NCI-H146 treated with DMSO at 0.1 percent for 48 hours (cell line): ENCODE results near the gene ME2.
A peak's percentile ranks its signal among the peaks of the same experiment; 100 is the strongest.
"Not testable (repeated sequence)": the region's sequence is repeated elsewhere in the genome, so short reads cannot be mapped to it uniquely, and the experiment has no call there.

Source experiments
- DNase-seq: peaks from one replicate; lab custom pipeline; 2025; ENCODE audit not compliant: unreplicated experiment; lab: John Stamatoyannopoulos, UW

The ME2 gene

DNA sequence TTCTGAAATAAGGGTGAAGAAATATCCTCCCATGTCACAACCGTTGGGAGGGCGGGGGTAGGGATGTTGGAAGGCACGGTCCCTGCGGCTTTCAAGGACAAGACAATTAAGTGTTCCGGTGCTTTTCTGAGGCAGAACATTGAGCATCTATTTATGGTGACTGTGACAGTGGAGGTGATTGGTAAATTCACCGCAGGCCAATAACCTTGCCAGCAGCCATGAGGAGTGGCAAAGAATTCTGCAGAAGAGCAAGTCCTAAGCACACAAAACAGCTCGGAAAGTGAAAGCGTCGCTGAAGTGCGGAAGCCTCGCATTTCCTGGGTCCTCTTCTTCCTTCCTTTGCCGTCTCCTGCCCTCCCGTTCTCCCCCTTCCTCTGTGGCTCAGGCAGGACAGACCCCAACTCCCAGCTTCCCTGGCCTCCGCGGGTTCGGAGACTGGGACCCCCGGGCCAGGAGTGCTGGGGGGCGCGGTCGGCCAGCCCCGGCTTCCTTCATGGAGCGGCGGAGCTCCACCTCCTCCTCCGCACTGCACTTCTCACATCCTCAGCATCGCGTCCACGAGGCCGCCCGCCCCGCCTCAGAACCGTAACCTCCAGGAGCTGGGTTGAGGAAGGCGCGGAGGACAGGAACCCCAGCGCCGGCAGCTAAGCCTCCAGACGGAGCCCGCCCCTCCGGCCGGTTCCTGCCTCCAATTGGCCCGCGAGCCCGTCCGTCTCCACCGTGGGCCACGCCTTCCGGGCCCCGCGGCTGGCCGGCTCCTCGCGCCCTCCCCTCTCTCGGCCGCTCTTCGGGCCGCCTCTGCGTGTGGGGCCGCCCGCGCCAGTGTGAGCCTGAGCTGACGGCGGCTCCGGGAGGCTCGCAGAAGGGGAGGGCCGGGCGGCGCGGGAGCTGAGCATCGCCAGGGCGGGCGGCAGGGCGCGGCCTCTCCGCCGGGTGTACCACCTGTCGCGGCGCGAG is at the start of gene ME2:
Gene ME2, plus strand, starts transcription at position 774 of the 957 bp plus-strand sequence. CDS start 16,703 bp downstream, outside the sequence.
- DNase-seq, result peak; percentile 97

DNA sequence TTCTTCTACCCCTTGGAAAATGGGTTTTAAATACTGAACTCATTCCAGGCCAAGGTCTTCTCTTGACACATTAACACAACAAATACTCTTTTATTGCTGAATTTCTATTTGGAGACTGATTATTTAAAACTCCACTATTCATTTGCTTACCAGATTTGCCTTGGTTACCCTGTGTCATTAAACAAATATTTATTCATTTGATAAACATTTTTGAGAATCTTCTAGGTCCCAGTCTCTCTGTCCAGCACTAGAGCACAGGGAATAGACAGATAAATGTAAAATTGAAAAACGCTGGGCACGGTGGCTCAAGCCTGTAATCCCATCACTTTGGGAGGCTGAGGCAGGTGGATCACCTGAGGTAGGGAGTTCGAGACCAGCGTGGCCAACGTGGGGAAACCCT is 49.3 kb upstream of the ME2 start:
- DNase-seq, result no peak

- no peak for DNase-seq
Measured at GRCh38 chr18:50830544-50830943, 48.4 kb upstream of the ME2 start.

DNA sequence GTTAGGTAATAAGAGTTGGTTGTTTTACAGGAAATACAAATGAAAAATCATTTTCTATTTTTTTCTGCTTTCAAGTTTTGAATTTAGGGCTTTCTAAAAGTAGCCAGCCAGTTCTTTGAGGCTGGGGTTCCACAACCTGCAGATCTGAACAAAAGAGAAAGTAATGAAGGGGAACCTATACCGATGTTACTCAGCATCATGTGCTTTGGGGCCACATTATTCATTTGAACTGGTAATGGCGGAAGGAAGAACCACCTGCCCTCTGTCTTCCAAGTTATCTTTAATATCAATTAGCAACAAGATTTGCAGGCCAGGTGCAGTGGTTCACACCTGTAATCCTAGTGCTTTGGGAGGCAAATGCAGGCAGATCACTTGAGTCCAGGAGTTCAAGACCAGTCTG is 46.2 kb upstream of the ME2 start:
- DNase-seq, result no peak

DNA sequence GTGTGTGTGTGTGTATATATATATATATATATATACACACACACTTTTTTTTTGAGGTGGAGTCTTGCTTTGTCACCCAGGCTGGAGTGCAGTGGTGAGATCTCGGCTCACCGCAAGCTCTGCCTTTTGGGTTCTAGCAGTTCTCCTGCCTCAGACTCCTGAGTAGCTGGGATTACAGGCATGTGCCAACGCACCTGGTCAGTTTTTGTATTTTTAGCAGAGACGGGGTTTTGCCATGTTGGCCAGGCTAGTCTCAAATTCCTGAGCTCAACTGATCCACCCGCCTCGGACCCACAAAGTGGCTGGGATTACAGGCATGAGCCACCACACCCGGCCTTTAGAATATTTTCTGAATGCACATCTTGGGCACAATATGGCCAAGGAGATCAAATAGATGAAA is 45.4 kb upstream of the ME2 start:
- DNase-seq, result not testable (repeated sequence)

GRCh38 chr18:50836521-50836957 is 42.4 kb upstream of the ME2 start:
- DNase-seq, result peak; percentile 69

DNA sequence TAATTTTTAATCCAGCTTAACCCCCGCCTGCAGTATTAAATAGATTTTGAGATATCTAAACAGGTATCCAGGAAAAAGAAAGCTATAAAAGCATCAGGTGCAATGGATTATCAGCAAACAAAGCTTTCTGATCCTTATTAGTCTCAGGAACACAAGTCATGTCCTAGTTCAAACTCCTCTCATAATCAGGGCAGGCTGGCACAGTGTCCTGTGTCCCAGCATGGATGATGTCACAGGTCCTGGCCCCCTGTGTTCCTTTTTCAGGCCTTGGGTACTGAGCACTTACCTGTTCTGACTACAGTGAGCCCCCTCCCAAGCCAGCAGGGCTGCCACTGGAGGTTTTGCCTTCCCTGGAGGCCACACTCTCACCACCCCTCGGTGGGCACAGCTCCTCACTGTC is 39.6 kb upstream of the ME2 start:
- no peak for DNase-seq

- no peak for DNase-seq
Measured at GRCh38 chr18:50839996-50840395, 38.9 kb upstream of the ME2 start.

DNA sequence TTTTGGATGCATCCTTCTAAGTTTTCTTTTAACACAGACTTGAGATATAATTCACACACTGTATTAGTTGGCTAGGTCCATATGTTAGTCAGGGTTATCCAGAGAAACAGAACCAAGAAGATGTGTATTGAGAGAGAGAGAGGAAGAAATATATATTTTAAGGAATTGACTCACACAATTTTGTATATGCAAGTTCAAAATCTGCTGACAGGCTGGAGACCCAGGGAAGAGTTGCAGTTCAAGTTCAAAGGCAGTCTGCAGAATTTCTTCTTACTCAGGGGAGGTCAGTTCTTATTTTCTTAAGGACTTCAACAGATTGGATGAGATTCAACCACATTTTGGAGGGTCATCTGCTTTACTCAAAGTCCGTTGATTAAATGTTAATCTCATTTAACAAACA is 36.1 kb upstream of the ME2 start:
- no peak for DNase-seq

DNA sequence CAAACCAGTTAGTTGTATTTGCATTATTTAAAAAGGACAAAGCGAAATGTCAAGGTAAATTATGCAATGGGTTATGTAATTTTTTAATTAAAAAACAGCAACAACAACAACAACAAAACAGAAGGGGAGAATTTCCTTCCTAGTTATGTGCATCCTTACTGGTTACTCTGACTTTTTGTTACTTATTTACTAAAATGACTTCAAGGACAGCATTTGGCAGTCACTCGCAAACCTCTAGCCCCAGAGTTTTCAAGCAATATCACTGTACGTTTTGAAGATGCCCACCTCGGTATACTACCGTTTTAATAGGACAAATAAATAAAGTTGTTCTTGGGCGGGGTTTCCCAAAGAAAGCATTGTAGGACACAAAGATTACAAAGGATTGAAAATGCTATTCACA is 34.4 kb upstream of the ME2 start:
- DNase-seq, result no peak

DNA sequence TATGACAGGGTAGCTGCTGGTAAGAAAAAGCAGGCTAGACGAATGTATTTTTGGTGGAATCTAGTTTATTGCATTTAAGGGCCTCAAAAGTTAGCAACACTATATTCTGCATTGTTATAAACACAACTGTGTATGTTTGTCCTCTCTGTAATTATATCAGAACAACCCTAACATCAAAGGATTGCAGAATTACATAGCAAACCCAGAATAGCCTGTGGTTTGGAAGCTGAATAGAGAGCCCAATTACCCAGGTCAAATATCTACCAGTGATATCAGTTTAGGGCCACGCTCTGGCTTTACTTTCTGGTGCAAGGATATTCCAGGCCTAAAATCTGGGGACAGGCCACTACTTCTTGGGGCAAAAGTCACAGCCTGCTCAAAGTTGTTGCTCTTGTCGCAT is 34.0 kb upstream of the ME2 start:
- no peak for DNase-seq

DNA sequence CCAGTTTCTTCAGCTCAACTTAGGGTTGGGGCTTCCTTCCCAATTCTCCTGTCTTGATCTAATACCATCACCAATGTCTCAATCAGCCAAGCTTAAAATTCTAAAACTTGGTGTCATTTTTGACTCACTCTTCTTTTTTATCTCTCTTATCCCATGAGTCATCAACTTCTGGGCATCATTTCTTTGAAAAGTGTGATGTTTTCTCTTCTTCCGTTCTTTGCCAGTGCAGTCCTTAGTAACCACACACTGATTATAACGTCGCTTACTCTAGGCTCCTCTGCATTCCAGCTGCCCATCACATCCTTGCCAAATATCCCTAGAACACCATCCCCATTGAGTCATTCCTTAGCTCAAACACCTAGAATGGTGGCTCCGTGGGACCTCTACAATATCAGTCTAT is 31.7 kb upstream of the ME2 start:
- no peak for DNase-seq

DNA sequence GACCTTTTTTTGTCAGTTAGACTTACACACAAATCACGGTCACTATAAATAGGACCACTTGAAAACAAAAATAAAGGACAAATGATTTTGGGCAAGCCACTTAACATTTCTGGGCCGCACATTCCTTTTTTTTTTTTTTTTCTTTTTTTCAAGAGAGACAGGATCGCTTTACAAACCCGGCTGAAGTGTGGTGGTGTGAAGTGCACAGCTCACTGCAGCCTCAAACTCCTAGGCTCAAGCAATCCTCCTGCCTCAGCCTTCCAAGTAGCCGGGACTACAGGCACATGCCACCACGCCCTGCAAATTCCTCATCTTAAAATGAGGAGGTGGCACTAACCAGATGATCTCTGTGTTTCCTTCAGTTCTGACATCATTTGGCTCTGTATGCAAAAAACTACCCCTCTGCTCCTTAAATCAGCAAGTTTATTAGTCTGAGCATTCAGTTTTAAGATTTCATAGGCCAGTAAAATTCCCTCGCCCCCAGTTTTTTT is 30.8 kb upstream of the ME2 start:
- DNase-seq, result no peak

GRCh38 chr18:50848991-50849390 is 29.9 kb upstream of the ME2 start:
- no peak for DNase-seq

DNA sequence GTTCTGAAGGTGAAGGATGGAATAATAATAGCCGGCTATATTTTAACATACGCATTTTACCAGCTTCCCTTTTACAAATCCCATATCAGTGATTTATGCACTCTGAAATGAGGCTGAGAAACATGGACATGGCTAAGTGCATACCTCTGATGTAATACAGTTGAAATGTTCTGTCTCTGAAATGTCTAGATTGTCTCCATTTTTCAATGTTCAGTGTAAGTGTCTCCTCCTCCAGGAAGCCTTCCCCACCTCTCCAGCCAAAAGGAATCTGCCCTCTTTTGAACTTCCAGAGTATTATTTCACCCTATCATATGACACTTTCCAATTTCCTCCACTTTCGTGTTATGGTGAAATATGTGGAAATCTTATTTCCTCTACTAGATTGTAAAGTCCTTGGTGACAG is 29.5 kb upstream of the ME2 start:
- DNase-seq, result no peak

DNA sequence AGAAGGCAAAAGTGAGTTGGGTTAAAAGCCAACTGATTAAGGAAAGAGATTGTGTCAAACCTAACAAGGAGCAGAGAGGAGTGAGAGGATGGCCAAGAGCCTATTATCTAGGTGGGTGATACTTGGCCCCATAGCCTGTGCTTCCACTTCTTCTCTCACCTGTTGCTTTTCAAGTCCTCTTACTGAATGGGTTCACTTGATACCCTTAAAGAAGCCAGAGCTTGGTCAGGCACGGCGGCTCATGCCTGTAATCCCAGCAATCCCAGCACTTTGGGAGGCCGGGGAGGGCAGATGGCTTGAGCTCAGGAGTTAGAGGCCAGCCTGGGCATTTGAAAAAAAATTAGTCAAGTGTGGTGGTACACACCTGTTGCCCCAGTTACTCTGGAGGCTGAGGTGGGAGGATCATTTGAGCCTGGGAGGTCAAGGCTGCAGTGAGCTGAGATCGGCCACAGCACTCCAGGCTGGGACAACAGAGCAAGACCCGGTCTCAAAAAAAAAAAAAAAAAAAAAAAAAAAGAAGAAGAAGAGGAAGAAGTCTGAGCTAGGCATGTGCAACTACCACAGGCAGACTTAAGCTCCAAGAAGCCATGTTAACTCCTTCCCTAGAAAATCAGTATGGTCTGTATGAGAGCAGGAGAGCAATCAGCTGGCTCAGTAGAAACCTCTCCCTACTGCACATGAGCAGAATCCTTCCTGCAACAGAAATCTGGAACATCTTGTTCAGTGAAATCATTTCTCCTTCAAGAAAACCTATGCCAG is 28.4 kb upstream of the ME2 start:
- DNase-seq, result no peak

- DNase-seq, result no peak
Measured at GRCh38 chr18:50853863-50854271, 25.1 kb upstream of the ME2 start.

DNA sequence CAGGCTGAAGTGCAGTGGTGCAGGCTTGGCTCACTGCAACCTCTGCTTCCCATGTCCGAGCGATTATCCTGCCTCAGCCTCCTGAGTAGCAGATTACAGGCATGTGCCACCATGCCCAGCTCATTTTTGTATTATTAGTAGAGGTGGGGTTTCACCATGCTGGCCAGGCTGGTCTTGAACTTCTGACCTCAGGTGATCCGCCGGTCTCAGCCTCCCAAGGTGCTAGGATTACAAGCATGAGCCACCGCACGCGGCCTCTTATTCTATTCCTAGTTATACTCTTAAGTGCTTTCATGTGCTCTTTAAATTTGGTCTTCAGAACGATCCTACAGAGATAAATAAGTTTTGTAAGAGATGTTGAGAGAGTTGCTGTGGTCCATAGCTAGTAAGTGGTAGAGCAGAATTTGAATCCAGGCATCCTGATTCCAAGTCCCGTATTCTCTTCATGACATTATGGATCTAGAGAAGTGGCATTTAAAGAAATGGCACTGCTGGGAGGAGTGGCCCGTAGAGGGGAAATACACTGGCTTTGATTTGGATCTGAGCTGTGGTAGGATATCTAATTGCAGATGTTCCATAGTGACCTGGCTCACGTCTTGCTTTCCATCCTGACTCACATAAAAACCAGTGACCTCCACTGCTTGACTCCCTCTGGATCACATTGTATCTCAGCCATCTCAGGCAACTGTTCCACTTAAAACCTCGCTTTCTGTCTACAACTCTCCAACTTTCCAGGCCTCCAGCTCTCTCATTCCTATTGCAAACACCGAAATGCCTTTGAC is 22.8 kb upstream of the ME2 start:
- no peak for DNase-seq

DNA sequence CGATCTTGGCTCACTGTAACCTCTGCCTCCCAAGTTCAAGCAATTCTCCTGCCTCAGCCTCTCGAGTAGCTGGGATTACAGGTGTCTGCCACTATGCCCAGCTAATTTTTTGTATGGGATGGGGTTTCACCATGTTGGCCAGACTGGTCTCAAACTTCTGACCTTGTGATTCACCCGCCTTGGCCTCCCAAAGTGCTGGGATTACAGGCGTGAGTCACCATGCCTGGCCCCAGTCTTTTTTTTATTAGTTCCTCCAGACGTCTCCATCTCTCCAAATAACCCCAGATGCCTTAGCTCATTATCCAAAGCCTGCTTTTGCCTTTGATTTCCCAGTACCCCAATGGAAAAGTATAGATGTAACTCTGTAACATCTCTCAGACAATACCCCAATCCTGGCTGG is 21.8 kb upstream of the ME2 start:
- DNase-seq, result not testable (repeated sequence)

DNA sequence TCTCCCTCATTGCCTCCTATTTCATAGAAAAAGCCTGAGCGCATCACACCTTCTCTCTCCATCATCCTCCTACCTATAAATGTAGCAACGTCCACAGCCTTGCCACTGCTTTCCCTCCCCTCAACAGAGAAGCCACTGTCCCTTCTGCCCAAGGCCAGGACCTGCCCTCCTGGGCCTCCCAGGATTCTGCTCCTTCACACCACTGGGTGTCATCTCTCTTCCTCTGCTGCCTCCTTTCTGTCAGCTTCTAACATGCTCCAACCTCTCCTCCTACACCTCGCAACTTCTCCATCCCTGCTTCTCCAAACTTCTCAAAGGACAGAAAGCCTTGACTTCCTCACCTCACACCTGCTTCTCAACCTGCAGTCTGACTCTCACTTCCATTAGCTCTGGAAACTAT is 21.2 kb upstream of the ME2 start:
- DNase-seq, result no peak
